Activated T-cell treated with anti-CD3 and anti-CD28 coated beads, Interleukin-2, amount 50 U/mL, for 4 hours (primary cell): Measurements from ENCODE around the gene EBI3. TPM values are rescaled to one million over a fixed set of nuclear protein-coding genes. Genes with fewer than 3 reads are reported as not detected.
"Not testable (repeated sequence)": the region's sequence is repeated elsewhere in the genome, so short reads cannot be mapped to it uniquely, and the experiment has no call there.

Experiments used
- ATAC-seq, 2 donors: fragments of 200-7000 bp; cut with Tn5 transposase; one replicate each; pipeline ENCODE4 v1.10.0; 2021
- DNase-seq: peaks from one replicate; pipeline ENCODE4 v3.0.0-alpha.2; 2020
- H3K27me3 Mint-ChIP-seq: one replicate; pipeline ENCODE4 v1.8.0; 2021; ENCODE audit warnings: low read depth, mixed read lengths
- H3K36me3 Mint-ChIP-seq: one replicate; pipeline ENCODE4 v1.8.0; 2022; ENCODE audit warnings: mixed read lengths; ENCODE audit not compliant: insufficient read depth
- H3K4me1 Mint-ChIP-seq: one replicate; pipeline ENCODE4 v1.8.0; 2021; ENCODE audit warnings: low read depth, mixed read lengths
- H3K4me3 Mint-ChIP-seq: one replicate; pipeline ENCODE4 v1.8.0; 2021; ENCODE audit warnings: mild to moderate bottlenecking, moderate library complexity, mixed read lengths
- H3K9me3 Mint-ChIP-seq: one replicate; pipeline ENCODE4 v1.8.0; 2021; ENCODE audit warnings: mixed read lengths
- total RNA-seq, 3 donors: library from RNA; stranded (reverse); gene quantifications; one replicate each; pipeline ENCODE4 v1.2.1, GENCODE V29; 2021

Gene EBI3
- total RNA-seq = 10 to 100 TPM in 1 of 3 donors, 1 to 10 TPM in 2; 6.3 to 26.2 (median 9.9) TPM

GRCh38 chr19:4229179-4229931 lies at the start of gene EBI3:
TSS of gene EBI3 (plus strand) at chr19:4229523. CDS start at chr19:4229551, 28 bp downstream.
- Mint-ChIP-seq H3K27me3 (peaks cover 15% of the 10 kb centered on the region), H3K9me3 (no peaks in the 10 kb centered on the region), H3K36me3 (no peaks in the 10 kb centered on the region), H3K4me3 (no peak within 1 kb of the TSS), H3K4me1 (peaks cover 7% of the 10 kb centered on the region)
- DNase-seq (no peak), ATAC-seq (peak; percentile 76 to 89)

- ATAC-seq (no peak), DNase-seq (no peak)
- Mint-ChIP-seq H3K4me3 (peak overlapping the region; percentile 77), H3K4me1 (peaks cover 33% of the 10 kb centered on the region), H3K9me3 (no peaks in the 10 kb centered on the region), H3K27me3 (no peaks in the 10 kb centered on the region), H3K36me3 (peaks cover 12% of the 10 kb centered on the region)
These were observed 48.2 kb upstream of the EBI3 start for GRCh38 chr19:4181053-4181508.

DNA sequence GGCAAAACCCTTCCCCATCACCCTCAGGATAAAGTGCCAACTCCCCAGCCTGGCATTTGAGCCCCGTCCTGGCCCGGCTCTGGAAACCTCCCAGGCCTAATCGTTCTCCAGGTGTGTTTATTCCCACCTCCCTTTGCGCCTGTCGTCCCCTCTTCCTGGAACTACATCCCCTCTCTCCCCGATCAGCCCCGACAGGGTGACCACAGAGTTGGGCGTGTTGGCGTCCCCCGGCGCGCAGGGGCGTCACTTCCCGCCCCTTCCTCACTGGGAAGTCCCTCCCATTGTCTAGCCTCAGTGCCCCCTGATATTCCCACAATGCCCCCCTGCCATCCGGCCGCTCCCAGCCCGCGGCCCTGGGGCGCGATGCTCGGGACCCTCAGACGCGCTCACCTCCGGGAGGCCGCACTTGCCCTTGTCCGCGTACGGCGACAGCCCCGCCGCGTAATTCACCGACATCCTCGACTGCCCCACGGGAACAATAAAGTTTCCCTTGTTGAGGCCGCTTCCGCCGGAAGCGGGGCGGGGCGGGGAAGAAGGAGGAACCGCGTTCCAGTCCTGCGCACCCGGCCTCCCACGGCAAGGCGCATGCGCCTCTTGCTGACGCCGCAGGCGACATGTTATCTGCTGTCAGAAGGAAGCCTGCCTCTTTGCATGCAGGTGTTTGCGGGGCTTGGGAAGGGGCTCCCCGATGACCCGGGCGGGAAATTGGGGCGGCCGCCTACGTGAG lies 47.1 kb upstream of the EBI3 start, which contains the start of the genes ANKRD24 and SIRT6:
ANKRD24 (plus strand) TSS at position 606 of the 727 bp plus-strand sequence. CDS start 3,737 bp downstream, outside the sequence.
SIRT6 (minus strand) TSS at position 480 of the 727 bp plus-strand sequence; CDS start at position 456, 24 bp downstream.
- peak; percentile 92 to 94 for ATAC-seq
- Mint-ChIP-seq H3K4me1 (peaks cover 34% of the 10 kb centered on the region), H3K27me3 (peaks cover 2% of the 10 kb centered on the region), H3K36me3 (peaks cover 9% of the 10 kb centered on the region), H3K4me3 (peak within 1 kb of the TSS; percentile 98), H3K9me3 (no peaks in the 10 kb centered on the region)
- DNase-seq = peak; percentile 95

- peaks cover 6% of the 10 kb centered on the region for H3K36me3 Mint-ChIP-seq
- H3K9me3 Mint-ChIP-seq = no peaks in the 10 kb centered on the region
- peaks cover 2% of the 10 kb centered on the region for H3K27me3 Mint-ChIP-seq
- H3K4me3 Mint-ChIP-seq = peak overlapping the region; percentile 37
- H3K4me1 Mint-ChIP-seq = peaks cover 34% of the 10 kb centered on the region
- DNase-seq (no peak), ATAC-seq (no peak)
These were observed 45.2 kb upstream of the EBI3 start for GRCh38 chr19:4183967-4184717.

DNA sequence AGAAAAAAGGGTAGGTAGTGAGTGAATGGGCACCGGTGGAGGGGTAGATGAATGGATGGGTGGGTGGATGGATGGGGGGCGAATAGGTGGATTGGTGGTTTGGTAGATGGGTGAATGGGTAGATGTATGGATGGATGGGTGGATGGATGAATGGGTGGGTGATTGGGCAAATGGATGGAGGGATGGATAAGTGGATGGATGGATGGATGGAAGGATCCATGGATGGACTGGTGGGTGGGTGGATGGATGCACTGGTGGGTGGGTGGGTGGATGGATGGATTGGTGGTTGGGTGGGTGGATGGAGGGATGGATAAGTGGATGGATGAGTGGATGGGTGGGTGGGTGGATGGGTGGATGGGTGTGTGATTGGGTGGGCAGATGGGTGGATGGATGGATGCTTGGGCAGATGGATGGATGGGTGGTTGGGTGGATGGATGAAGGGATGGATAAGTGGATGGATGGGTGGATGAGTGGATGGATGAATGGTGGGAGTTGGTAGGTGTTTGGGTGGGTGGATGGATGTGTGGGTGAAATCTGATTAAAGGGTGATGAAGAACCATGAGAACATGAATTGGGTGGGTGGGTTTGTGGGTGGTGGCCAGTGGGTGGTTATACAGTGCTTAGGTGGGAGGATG lies 44.5 kb upstream of the EBI3 start:
- peaks cover 2% of the 10 kb centered on the region for H3K27me3 Mint-ChIP-seq
- H3K36me3 Mint-ChIP-seq = peaks cover under 1% of the 10 kb centered on the region
- no peak overlapping the region for H3K4me3 Mint-ChIP-seq
- peaks cover 27% of the 10 kb centered on the region for H3K4me1 Mint-ChIP-seq
- no peaks in the 10 kb centered on the region for H3K9me3 Mint-ChIP-seq
- DNase-seq (no peak), ATAC-seq (no peak)

DNA sequence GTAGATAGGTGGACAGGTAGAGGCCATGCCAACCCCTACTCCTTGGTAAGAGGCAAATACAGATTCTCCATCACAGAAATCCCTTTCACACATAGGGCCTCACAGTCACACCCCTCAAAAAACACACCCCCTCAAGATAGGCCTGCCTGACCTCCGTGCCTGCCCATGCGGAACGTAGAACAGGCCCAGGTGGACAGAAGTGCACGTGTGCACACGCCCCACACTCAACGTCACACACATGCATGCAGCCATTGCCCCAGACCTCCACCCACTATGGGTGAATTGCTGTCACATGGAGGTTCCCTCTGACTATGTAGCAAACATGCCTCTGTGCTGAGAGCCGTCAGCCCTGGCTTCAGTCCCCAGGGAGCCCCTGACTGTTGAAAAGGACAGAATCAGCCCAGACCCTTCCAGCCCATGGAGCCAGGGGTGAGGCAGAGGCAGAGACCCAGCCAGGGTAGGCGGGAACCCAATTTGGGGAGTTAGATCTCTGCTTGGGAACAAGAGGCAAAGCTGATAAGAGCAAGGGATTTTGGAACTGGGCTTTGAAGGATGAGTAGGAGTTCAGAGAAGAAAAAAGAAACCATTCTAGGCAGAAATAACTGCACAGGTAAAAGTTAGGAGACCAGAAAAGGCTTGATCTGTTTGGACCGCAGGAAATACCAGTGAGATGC lies 43.8 kb upstream of the EBI3 start:
- ATAC-seq (no peak), DNase-seq (no peak)
- no peak overlapping the region for H3K4me3 Mint-ChIP-seq
- peaks cover 2% of the 10 kb centered on the region for H3K27me3 Mint-ChIP-seq
- no peaks in the 10 kb centered on the region for H3K36me3 Mint-ChIP-seq
- H3K4me1 Mint-ChIP-seq = peaks cover 21% of the 10 kb centered on the region
- no peaks in the 10 kb centered on the region for H3K9me3 Mint-ChIP-seq

DNA sequence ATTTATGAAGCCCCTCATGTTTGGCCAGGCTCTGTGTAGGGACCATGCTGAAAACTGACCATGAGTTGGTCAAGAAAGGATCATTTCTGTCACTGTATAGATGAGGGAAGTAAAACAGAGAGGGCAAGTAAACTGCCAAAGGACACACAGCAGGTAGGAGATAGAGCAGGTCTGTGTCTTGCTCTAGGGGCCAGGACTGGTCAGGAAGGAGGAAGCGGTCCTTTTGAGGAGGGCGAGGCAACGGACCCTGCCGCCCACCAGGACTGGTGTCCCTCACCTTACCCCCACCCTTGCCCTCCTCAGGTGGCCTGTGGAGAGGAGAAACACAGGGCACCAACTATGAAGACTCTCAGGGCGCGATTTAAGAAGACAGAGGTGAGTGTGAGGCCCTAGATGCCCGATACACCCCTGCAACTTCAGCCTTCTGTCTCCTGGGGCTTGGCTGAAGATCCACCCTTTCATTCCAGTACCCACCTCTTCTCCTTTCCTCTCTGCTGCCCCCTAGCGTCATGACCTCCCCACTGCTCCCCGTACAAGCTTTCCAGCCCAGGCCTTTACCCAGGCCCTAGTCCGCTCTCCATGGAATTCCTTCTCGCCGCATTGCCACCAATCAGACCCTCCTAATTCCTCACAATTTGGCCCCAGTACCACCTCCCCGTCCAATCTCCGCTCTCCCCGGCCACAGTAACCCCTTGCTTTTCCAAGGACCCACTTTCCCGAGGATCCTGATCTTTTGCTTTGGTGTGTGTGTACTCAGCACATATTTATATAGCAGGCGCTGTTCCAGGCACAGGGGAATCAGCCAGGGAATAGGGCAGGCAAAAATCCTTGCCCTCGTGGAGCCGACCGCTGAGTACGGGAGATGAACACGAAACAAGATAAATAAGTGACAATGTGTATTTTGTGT lies 43.0 kb upstream of the EBI3 start:
- no peak overlapping the region for H3K4me3 Mint-ChIP-seq

GRCh38 chr19:4187313-4188122 lies 41.8 kb upstream of the EBI3 start:
- H3K4me1 Mint-ChIP-seq = peaks cover 6% of the 10 kb centered on the region
- H3K9me3 Mint-ChIP-seq = no peaks in the 10 kb centered on the region
- H3K27me3 Mint-ChIP-seq = peaks cover 4% of the 10 kb centered on the region
- H3K4me3 Mint-ChIP-seq = no peak overlapping the region
- no peaks in the 10 kb centered on the region for H3K36me3 Mint-ChIP-seq
- no peak for ATAC-seq
- DNase-seq = no peak

More for the DNA sequence above, 43.0 kb upstream of the EBI3 start:
- peak; percentile 51 to 57 for ATAC-seq
- Mint-ChIP-seq H3K9me3 (no peaks in the 10 kb centered on the region), H3K4me1 (peaks cover 14% of the 10 kb centered on the region), H3K36me3 (no peaks in the 10 kb centered on the region), H3K27me3 (peaks cover 4% of the 10 kb centered on the region)
- DNase-seq = peak; percentile 77

GRCh38 chr19:4189641-4190040 lies 39.7 kb upstream of the EBI3 start:
- DNase-seq = no peak
- H3K36me3 Mint-ChIP-seq = no peaks in the 10 kb centered on the region
- no peak for ATAC-seq
- peaks cover 18% of the 10 kb centered on the region for H3K27me3 Mint-ChIP-seq
- no peak overlapping the region for H3K4me3 Mint-ChIP-seq
- peaks cover 1% of the 10 kb centered on the region for H3K4me1 Mint-ChIP-seq
- H3K9me3 Mint-ChIP-seq = no peaks in the 10 kb centered on the region

DNA sequence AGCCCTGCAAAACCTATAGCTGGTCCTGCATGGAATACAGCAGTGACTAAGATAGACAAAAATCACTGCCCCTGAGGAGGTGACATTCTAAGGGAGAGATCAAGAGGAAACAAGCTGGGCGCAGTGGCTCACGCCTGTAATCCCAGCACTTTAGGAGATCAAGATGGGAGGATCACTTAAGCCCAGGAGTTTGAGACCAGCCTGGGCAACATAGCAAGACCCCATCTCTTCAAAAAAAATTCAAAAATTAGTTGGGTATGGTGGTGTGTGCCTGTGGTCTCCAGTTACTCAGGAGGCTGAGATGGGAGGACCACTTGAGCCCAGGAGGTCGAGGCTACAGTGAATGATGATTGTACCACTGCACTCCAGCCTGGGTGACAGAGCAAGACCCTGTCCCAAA lies 36.8 kb upstream of the EBI3 start:
- H3K9me3 Mint-ChIP-seq, H3K4me1 Mint-ChIP-seq, H3K4me3 Mint-ChIP-seq, DNase-seq, H3K36me3 Mint-ChIP-seq, ATAC-seq: not testable (repeated sequence)
- peaks cover 45% of the 10 kb centered on the region for H3K27me3 Mint-ChIP-seq

GRCh38 chr19:4194353-4194752 lies 35.0 kb upstream of the EBI3 start:
- Mint-ChIP-seq H3K4me3 (no peak overlapping the region), H3K27me3 (peaks cover 55% of the 10 kb centered on the region), H3K4me1 (peaks cover 10% of the 10 kb centered on the region), H3K9me3 (no peaks in the 10 kb centered on the region), H3K36me3 (no peaks in the 10 kb centered on the region)
- DNase-seq = no peak
- no peak for ATAC-seq

- no peak overlapping the region for H3K4me3 Mint-ChIP-seq
- H3K9me3 Mint-ChIP-seq = no peaks in the 10 kb centered on the region
- peaks cover 10% of the 10 kb centered on the region for H3K4me1 Mint-ChIP-seq
- ATAC-seq (no peak), DNase-seq (no peak)
- no peaks in the 10 kb centered on the region for H3K36me3 Mint-ChIP-seq
- H3K27me3 Mint-ChIP-seq = peaks cover 54% of the 10 kb centered on the region
These were observed 33.3 kb upstream of the EBI3 start for GRCh38 chr19:4196009-4196408.
